ENCODE results near the gene SRGAP2B.
"Not testable (repeated sequence)": the region's sequence is repeated elsewhere in the genome, so short reads cannot be mapped to it uniquely, and the experiment has no call there.

The SRGAP2B gene

DNA sequence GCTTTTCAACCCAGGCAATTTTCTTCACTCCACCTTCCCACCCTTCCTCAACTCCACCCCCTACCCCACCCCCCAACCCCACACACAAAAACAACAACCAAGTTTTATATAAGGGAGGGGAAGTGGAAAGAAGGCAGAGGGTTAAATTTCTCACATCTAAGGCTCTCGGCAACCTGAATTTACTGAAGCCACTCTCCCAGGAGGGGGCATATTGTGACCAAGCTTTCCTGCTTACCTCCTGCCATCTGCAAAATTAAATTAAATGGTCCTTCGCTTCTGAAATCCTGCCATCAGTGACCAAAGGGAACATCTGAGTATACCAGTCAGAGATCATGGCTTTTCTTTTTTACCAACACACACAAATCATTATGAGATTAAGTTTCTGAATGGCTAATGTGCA, 72.9 kb downstream of the SRGAP2B start:
- not testable (repeated sequence) for H3K27me3 ChIP-seq (ENCODE audit: control insufficient read depth, insufficient read depth, low read length); H3K27ac ChIP-seq (ENCODE audit: low read depth, low read length); H3K9me3 ChIP-seq (ENCODE audit: control insufficient read depth, insufficient read depth, low read depth, low read length); H3K36me3 ChIP-seq (ENCODE audit: control insufficient read depth, insufficient read depth, low read length); H3K4me1 ChIP-seq (ENCODE audit: control insufficient read depth, insufficient read depth, low read length); H3K4me3 ChIP-seq (ENCODE audit: low read depth, low read length); H3K9ac ChIP-seq (ENCODE audit: low read length)

DNA sequence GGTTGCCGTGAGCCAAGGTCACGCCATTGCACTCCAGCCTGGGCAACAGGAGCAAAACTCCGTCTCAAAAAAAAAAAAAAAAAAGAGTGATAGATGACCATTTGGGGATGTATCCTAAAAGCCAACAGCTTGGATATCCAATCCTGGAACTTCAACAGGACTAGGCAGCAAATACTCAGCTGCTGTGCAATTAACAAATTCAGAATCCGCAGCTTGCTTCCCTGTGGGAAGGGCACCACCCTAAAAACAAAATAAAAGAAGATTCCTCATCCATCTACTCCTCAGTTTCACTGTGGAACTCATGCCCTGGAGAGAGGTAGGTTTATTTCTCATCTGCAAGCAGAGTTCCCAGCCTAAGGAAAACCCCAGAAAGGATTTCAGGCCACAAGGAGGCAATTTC, 73.4 kb downstream of the SRGAP2B start:
- not testable (repeated sequence) for H3K4me3 ChIP-seq (ENCODE audit: low read depth, low read length); H3K9ac ChIP-seq (ENCODE audit: low read length); H3K36me3 ChIP-seq (ENCODE audit: control insufficient read depth, insufficient read depth, low read length); H3K9me3 ChIP-seq (ENCODE audit: control insufficient read depth, insufficient read depth, low read depth, low read length); H3K27ac ChIP-seq (ENCODE audit: low read depth, low read length); H3K27me3 ChIP-seq (ENCODE audit: control insufficient read depth, insufficient read depth, low read length); H3K4me1 ChIP-seq (ENCODE audit: control insufficient read depth, insufficient read depth, low read length)

GRCh38 chr1:145019709-145020108, 75.4 kb downstream of the SRGAP2B start:
- H3K9ac ChIP-seq (ENCODE audit: low read length); H3K27me3 ChIP-seq (ENCODE audit: control insufficient read depth, insufficient read depth, low read length); H3K9me3 ChIP-seq (ENCODE audit: control insufficient read depth, insufficient read depth, low read depth, low read length); H3K4me3 ChIP-seq (ENCODE audit: low read depth, low read length); H3K4me1 ChIP-seq (ENCODE audit: control insufficient read depth, insufficient read depth, low read length); H3K36me3 ChIP-seq (ENCODE audit: control insufficient read depth, insufficient read depth, low read length); H3K27ac ChIP-seq (ENCODE audit: low read depth, low read length): not testable (repeated sequence)

DNA sequence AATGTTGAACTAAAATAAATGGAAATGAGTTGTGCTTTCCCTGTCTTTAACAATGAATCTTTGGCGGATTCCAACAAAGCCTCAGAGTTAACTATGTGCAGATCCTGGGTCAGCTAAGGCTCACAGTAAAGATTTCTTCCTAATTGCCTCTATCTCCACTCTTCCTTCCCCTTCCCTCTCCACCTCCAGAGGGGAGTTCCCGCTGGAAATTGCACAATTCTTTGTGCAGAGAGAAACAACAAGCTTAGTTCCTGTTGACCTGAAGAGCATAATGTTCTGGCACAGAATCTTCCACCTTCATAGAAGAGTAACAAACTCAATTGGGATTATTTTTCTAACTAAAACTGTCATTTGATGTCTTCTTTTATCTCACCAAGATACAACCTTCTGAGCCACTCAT, 77.4 kb downstream of the SRGAP2B start:
- not testable (repeated sequence) for H3K9me3 ChIP-seq (ENCODE audit: control insufficient read depth, insufficient read depth, low read depth, low read length); H3K27ac ChIP-seq (ENCODE audit: low read depth, low read length); H3K27me3 ChIP-seq (ENCODE audit: control insufficient read depth, insufficient read depth, low read length); H3K4me3 ChIP-seq (ENCODE audit: low read depth, low read length); H3K4me1 ChIP-seq (ENCODE audit: control insufficient read depth, insufficient read depth, low read length); H3K9ac ChIP-seq (ENCODE audit: low read length); H3K36me3 ChIP-seq (ENCODE audit: control insufficient read depth, insufficient read depth, low read length)

DNA sequence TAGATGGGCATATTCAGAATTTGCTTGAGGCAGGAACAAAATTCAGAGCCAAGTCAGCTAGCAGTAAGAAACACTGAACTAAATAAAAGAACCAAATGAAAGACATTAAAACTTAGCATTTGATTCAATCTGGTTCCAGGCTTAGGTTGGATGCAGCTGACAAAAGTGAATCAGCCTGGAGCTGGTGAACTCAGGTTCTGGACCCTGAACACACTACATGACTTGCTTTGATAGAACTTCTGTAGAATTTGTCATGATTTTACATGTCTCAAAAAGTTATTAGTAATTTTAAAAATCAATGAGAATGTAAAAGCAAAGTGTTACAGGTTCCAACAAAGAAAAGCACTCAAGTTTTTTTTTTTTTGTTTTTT, 78.7 kb downstream of the SRGAP2B start:
- not testable (repeated sequence) for H3K27ac ChIP-seq (ENCODE audit: low read depth, low read length); H3K4me1 ChIP-seq (ENCODE audit: control insufficient read depth, insufficient read depth, low read length); H3K9me3 ChIP-seq (ENCODE audit: control insufficient read depth, insufficient read depth, low read depth, low read length); H3K36me3 ChIP-seq (ENCODE audit: control insufficient read depth, insufficient read depth, low read length); H3K27me3 ChIP-seq (ENCODE audit: control insufficient read depth, insufficient read depth, low read length); H3K9ac ChIP-seq (ENCODE audit: low read length); H3K4me3 ChIP-seq (ENCODE audit: low read depth, low read length)

DNA sequence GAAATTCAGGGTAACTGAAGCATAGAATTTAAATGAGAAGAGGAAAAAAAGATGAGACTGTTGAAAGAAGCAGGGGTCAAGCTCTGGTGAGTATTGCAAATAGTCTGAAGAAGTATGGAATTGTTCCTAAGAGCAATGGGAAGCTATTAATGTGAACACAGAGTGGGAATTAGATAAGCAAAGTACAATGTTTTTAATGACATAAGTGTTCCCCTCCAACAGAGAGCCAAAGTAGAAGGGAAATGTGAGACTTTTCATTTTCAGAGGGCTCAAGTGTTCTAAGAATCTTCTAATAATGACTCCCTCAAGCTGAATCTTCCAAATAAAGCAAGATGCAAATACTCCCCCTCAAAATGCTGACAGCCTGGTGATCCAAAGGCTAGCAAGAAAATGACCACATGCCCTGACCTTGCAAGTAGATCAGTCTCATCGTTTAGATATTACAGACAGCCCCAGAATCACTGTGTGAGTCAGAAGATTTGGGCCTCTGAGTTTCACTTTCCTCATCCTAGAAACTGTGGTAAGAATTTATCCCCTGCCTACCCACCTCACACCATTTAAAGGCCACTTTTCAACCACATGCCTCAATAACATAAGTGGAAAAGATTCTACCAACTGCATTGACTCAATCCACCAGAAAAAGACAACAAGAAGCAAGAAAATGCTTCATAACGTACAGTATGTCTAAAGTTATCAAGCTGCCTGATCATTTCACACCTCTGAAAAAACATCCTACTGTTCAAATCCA, 79.2 kb downstream of the SRGAP2B start:
- not testable (repeated sequence) for H3K9me3 ChIP-seq (ENCODE audit: control insufficient read depth, insufficient read depth, low read depth, low read length); H3K4me1 ChIP-seq (ENCODE audit: control insufficient read depth, insufficient read depth, low read length); H3K36me3 ChIP-seq (ENCODE audit: control insufficient read depth, insufficient read depth, low read length); H3K27ac ChIP-seq (ENCODE audit: low read depth, low read length); H3K9ac ChIP-seq (ENCODE audit: low read length); H3K4me3 ChIP-seq (ENCODE audit: low read depth, low read length); H3K27me3 ChIP-seq (ENCODE audit: control insufficient read depth, insufficient read depth, low read length)

DNA sequence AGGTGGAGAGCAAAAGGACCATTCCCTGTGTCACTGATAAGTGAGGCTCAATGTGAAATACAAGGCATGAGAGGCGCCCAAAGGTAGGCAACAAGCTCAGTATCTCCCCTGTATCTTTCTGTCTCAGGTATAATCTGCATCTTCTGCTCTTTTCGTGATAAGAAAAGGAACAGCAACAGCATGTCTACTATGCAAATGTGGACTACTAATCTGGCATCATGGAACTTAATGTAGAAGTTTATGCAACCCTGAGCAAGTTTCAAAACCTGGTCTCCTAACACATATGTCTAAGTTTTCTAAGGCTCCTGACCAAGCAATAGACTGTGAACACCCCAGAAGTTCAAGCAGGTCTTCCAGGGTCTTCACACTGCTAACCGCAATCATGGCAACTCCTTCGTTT, 81.8 kb downstream of the SRGAP2B start:
- not testable (repeated sequence) for H3K36me3 ChIP-seq (ENCODE audit: control insufficient read depth, insufficient read depth, low read length); H3K27ac ChIP-seq (ENCODE audit: low read depth, low read length); H3K9me3 ChIP-seq (ENCODE audit: control insufficient read depth, insufficient read depth, low read depth, low read length); H3K27me3 ChIP-seq (ENCODE audit: control insufficient read depth, insufficient read depth, low read length); H3K9ac ChIP-seq (ENCODE audit: low read length); H3K4me1 ChIP-seq (ENCODE audit: control insufficient read depth, insufficient read depth, low read length); H3K4me3 ChIP-seq (ENCODE audit: low read depth, low read length)

GRCh38 chr1:145011811-145012210, 83.3 kb downstream of the SRGAP2B start:
- H3K4me1 ChIP-seq (ENCODE audit: control insufficient read depth, insufficient read depth, low read length); H3K4me3 ChIP-seq (ENCODE audit: low read depth, low read length); H3K27me3 ChIP-seq (ENCODE audit: control insufficient read depth, insufficient read depth, low read length); H3K9ac ChIP-seq (ENCODE audit: low read length); H3K27ac ChIP-seq (ENCODE audit: low read depth, low read length); H3K9me3 ChIP-seq (ENCODE audit: control insufficient read depth, insufficient read depth, low read depth, low read length); H3K36me3 ChIP-seq (ENCODE audit: control insufficient read depth, insufficient read depth, low read length): not testable (repeated sequence)

GRCh38 chr1:145010580-145010979, 84.5 kb downstream of the SRGAP2B start:
- H3K4me3 ChIP-seq (ENCODE audit: low read depth, low read length); H3K9me3 ChIP-seq (ENCODE audit: control insufficient read depth, insufficient read depth, low read depth, low read length); H3K36me3 ChIP-seq (ENCODE audit: control insufficient read depth, insufficient read depth, low read length); H3K4me1 ChIP-seq (ENCODE audit: control insufficient read depth, insufficient read depth, low read length); H3K9ac ChIP-seq (ENCODE audit: low read length); H3K27ac ChIP-seq (ENCODE audit: low read depth, low read length); H3K27me3 ChIP-seq (ENCODE audit: control insufficient read depth, insufficient read depth, low read length): not testable (repeated sequence)

GRCh38 chr1:145009928-145010327, 85.2 kb downstream of the SRGAP2B start:
- H3K27ac ChIP-seq (ENCODE audit: low read depth, low read length); H3K9ac ChIP-seq (ENCODE audit: low read length): not testable (repeated sequence)

GRCh38 chr1:145008388-145008787, 86.7 kb downstream of the SRGAP2B start:
- H3K9me3 ChIP-seq (ENCODE audit: control insufficient read depth, insufficient read depth, low read depth, low read length); H3K27me3 ChIP-seq (ENCODE audit: control insufficient read depth, insufficient read depth, low read length); H3K4me1 ChIP-seq (ENCODE audit: control insufficient read depth, insufficient read depth, low read length); H3K9ac ChIP-seq (ENCODE audit: low read length); H3K36me3 ChIP-seq (ENCODE audit: control insufficient read depth, insufficient read depth, low read length); H3K27ac ChIP-seq (ENCODE audit: low read depth, low read length); H3K4me3 ChIP-seq (ENCODE audit: low read depth, low read length): not testable (repeated sequence)

More at GRCh38 chr1:145009928-145010327, 85.2 kb downstream of the SRGAP2B start:
- not testable (repeated sequence) for H3K4me1 ChIP-seq (ENCODE audit: control insufficient read depth, insufficient read depth, low read length); H3K27me3 ChIP-seq (ENCODE audit: control insufficient read depth, insufficient read depth, low read length); H3K9me3 ChIP-seq (ENCODE audit: control insufficient read depth, insufficient read depth, low read depth, low read length); H3K4me3 ChIP-seq (ENCODE audit: low read depth, low read length); H3K36me3 ChIP-seq (ENCODE audit: control insufficient read depth, insufficient read depth, low read length)

GRCh38 chr1:145005142-145005541, 90.0 kb downstream of the SRGAP2B start:
- H3K27me3 ChIP-seq (ENCODE audit: control insufficient read depth, insufficient read depth, low read length); H3K9ac ChIP-seq (ENCODE audit: low read length); H3K4me1 ChIP-seq (ENCODE audit: control insufficient read depth, insufficient read depth, low read length); H3K9me3 ChIP-seq (ENCODE audit: control insufficient read depth, insufficient read depth, low read depth, low read length); H3K27ac ChIP-seq (ENCODE audit: low read depth, low read length); H3K4me3 ChIP-seq (ENCODE audit: low read depth, low read length); H3K36me3 ChIP-seq (ENCODE audit: control insufficient read depth, insufficient read depth, low read length): not testable (repeated sequence)

Data from HUES6 (cell line).